T-helper 22 cell (primary cell): ENCODE data around the gene HSD17B2.
"Not testable (repeated sequence)": the region's sequence is repeated elsewhere in the genome, so short reads cannot be mapped to it uniquely, and the experiment has no call there.

Experiments used
- DNase-seq: peaks from one replicate; pipeline ENCODE4 v3.0.0-alpha.2; 2020; ENCODE audit warnings: low read depth

The HSD17B2 gene, protein sequence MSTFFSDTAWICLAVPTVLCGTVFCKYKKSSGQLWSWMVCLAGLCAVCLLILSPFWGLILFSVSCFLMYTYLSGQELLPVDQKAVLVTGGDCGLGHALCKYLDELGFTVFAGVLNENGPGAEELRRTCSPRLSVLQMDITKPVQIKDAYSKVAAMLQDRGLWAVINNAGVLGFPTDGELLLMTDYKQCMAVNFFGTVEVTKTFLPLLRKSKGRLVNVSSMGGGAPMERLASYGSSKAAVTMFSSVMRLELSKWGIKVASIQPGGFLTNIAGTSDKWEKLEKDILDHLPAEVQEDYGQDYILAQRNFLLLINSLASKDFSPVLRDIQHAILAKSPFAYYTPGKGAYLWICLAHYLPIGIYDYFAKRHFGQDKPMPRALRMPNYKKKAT

DNA sequence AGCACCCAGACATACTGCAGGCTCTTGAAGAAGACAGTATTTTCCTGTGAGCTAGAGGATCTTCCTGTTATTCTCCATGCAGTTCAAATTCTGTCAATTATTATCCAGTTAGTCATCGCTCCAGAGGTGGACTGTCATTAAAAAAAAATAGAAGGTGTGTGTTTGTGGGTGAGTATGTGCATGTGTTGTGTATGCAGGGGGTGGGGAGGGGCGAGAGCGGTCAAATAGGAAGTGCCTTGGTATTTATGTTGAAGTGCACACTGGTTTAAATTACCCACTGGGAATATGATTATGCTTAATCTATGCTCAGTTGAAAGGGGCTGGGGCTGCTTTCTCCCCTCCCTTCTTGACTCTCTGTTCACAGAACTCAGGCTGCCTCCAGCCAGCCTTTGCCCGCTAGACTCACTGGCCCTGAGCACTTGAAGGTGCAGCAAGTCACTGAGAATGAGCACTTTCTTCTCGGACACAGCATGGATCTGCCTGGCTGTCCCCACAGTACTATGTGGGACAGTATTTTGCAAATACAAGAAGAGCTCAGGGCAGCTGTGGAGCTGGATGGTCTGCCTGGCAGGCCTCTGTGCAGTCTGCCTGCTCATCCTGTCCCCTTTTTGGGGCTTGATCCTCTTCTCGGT, at the start of gene HSD17B2:
Gene HSD17B2, plus strand, starts transcription at position 273 of the 632 bp plus-strand sequence. Its CDS starts 172 bp downstream, at position 445.
- no peak for DNase-seq

DNA sequence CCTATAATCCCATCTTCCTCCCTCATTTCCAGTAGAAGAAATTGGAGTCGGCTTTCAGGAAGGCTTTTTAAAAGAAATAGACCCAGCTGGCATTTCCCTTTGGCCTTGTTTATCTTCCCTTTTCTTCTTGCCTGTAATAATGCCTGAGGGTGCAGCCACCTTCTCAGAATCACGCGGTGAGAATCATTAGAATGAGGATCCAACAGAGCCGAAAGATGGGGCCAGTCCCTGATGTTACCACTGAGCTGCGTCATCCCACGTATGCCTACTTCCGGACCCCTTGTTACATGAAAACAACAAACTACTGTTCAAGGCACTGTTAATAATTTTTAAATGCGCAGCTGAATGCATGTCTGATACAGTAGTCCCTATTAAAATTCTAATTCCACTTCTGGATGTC, 47.9 kb upstream of the HSD17B2 start:
- no peak for DNase-seq

DNA sequence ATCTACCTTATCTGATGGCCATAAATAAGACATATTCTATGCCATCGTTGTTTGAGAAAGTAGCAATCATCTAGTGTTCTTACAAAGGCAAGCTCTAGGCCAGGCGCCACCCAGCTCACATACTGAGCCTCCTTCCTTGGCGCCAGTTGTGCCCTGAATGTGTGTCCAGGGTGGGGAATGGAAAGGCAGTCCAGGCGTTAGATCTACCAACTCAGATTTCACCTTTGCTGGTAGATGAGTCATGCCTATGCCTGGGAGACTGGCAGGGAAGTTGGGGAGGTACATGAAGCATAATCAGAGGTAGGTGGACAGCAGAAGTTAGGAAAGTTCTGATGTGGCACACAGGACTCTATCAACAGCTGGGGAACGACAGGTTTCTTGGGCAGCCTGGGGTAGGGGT, 47.3 kb upstream of the HSD17B2 start:
- no peak for DNase-seq

DNA sequence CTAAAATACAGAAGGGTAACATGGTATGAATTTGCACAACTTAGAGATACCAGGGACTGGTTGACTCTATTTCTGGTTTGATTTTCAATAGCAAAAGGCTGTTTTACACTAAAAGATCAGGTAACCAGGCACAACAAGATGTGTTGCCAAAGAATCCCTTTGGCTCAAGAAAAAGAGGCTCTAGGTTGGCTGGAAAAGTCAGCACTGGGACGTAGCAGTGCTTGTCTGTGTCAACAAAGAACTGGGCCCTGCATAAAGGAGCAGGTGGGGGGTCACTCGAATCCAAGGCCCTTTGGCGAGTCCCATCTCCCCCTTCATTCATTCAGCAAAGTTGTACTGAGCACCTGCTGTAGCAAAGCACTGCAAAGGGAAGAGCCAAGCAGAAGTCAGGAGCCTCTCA, 42.2 kb upstream of the HSD17B2 start:
- no peak for DNase-seq

DNA sequence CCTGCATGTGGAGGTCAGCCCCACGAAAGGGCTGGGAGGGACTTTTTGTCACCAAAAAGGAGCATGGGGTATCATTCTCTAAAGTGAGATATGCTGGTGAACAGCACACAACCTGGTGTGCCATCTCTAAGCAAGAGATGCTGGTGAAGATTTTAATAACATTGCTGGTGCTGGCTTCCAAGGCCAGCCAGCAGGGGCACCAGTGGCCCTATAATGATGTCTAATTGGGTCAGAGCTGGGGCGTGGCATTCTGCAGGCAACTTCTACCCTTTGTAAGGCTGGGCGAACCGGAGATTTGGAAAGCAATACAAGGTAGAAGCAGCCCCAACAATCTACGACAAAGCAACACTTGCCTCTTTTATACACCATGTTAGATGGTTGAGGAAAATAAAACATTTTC, 40.6 kb upstream of the HSD17B2 start:
- no peak for DNase-seq

DNA sequence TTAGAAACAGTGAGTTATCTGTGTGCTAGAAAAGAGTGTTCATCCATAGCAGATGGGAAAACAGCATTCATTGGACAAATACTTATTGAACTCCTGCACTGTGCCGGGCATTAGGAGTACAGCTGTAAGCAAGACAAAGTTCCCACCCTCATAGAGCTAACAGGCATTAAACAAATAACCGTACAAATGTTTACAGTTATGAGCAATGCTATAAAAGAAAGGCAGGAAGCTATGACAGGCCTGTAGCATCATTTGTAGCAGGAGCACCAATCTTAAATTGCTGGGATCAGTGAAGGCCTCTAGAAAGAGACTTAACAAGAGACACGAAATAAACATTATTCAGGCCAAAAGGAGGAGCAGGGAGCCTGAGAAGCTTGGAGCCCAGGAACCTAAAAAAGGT, 39.4 kb upstream of the HSD17B2 start:
- no peak for DNase-seq

DNA sequence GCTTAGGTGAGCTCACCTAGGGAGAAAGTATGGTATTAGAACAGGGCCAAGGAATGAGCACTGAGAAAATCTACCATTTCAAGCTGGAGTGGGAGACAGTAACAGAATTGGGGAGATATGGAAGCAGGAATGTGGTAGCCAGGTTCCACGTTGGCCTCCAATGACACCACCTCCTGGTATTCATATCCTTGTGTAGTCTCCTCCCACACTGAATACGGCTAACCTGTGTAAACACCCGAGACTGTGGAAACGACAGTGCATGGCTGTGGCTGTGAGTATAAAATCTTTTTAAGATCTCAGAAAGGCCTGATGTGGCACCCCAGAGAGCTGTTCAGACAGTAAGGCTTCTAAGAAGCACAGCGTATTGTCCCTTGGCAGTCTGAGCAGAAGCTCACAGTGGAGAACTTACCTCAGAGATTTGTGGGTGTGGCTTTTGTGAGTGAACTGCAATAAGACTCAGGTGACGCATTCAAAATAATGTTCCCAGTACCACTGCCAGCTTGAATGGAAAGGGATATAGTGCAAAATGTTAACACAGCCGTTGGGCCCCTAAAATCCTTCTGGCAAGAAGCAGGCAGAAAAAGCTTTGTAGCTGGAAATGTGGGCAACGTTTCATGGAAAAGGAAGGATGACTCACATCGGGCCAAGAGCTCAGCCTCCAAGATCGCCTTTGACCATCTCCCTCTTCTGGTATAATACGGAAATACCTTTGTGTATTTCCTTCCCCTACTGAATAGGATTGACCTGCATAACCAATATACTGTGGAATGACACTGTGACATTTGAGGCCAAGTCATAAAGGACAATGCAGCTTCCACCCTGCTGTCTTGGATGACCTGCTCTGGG, 38.2 kb upstream of the HSD17B2 start:
- no peak for DNase-seq

DNA sequence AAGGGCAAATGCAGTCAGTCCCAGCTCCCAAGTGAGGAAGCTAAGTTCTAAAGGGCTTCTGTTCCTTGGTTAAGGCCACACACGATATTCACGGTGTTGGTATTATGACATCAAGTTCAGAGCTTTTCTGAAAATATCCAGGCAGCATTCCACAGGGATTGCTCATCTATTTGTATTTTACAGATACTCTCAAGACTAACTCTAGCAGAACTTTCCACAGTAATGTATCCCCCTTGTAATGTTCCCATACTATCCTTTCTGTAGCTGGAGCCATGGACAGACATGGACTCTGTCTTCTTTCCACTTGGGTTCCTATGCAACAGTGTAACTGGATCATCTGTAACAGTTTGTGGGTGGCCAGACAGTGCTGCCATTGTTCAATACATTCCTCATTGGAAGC, 37.3 kb upstream of the HSD17B2 start:
- DNase-seq = no peak

DNA sequence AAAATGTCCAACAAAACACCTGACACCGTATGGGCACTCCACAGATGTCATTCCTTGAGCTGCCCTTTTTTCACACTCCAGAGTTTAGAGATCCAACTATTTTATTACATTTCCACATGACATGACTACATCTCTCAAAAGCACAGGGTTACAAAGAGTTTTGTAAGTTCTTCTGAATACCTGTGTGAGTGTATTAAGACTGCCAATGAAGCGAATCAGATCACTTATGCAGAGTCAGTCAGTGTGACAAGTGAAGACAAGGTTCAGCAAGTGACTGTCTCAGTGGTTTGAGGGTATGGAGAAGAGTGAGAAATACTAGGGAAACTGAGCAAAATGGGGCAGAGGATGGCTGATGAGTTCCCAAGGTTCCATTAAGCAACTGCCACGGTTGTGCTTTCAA, 32.2 kb upstream of the HSD17B2 start:
- no peak for DNase-seq

DNA sequence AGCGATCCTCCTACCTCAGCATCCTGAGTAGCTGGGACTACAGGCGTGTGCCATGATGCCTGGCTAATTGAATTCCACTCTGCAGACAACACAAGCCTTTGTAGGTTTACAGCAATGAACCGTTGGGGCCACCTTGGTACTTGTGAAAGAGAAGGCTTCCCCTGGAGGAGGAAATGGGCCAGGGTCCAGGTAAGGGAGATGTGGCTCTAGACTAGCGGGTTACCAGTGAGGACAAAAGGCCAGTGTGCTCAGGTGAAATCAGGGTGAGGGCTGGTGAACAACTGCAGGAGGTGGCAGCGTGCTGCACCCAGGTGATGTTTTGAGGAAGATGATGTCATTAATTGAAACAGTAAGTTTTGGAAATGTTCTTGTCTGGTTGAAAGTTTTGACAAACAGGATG, 30.5 kb upstream of the HSD17B2 start:
- no peak for DNase-seq

DNA sequence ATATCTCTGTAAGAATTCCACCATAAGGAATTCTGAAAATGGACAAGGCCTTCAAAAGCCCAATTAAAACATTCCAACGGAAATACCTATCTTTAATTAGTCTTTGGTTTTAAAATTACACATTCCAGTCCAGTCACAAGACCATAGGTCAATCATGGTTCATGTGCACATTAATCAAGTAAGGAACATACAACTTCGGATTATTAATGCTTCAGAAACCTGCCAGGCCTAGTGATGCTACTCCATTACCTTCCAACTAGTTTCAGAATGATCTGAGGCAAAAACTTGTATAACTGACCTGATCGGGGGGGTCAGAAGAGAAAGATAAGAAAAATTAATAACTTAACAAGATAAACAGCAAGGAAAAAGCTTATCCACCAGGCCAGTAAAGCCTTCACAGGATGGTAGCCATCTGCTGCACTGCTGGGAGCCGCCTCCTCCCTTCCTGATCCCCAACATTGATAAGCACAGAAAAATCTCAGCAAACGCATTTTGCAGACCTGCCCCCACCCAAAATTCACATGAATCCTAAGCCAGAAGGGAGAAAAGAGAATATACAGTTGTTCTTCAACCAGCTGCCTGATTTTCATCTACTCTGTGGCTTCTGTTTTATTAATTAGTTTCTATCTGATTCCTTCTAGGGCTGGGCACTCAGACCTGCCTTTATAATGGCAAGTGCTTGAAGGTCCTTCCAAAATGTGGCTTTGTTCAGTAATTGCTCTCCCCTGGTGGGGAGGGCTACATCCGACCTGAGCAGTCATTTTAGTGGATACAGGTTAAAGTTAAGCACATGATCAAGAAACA, 29.8 kb upstream of the HSD17B2 start:
- DNase-seq = no peak

DNA sequence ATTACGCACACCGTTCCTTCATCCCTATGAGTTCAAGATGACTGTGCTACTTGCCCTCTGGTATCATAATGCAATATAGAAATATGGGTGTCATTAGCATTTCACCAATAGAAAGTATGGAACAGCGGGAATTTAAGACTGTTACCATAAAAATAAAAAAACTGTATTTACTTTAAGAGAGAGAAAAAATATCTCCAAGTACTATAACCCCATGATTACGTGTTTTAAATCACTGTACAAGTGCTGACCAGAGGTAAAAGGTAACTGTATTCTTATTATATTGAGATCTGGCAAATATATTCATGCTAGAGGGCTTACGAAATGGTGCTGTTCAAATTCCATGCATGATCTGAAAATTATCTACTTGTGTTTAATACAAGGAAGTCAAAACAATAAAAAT, 29.0 kb upstream of the HSD17B2 start:
- DNase-seq = no peak

DNA sequence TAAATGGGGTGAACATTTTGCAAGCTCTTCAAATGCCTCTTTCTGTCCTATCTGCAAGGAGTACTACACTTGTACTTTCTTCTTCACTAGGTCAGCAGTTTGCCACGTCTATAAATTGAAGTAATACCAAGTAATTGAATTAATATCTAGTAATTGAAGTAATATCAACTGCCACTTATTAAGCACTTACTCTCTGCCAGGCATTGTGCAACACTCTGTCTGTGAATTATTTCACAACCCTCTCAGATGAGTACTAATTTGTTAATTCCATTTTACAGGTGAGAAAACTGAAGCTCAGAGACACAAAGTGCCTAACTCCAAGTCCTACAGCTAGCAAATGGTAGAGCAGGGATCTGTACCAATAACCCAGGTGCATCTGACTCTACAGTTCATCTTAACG, 27.9 kb upstream of the HSD17B2 start:
- no peak for DNase-seq

DNA sequence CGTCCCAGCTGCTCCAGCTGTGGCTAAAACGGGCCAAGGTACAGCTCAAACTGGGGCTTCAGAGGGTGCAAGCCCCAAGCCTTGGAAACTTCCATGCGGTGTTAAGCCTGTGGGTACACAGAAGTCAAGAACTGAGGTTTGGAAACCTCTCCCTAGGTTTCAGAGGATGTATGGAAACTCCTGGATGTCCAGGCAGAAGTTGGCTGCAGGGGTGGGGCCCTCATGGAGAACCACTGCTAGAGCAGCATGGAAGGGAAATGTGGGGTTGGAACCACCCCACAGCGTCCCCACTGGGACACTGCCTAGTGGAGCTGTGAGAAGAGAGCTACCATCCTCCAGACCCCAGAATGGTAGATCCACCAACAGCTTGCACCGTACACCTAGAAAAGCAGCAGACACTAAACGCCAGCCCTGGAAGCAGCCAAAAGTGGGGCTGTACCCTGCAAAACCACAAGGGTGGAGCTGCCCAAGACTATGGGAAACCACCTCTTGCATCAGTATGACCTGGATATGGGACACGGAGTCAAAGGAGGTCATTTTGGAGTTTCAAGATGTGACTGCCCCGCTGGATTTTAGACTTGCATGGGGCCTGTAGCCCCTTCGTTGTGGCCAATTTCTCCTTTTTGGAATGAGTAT, 26.0 kb upstream of the HSD17B2 start:
- no peak for DNase-seq

DNA sequence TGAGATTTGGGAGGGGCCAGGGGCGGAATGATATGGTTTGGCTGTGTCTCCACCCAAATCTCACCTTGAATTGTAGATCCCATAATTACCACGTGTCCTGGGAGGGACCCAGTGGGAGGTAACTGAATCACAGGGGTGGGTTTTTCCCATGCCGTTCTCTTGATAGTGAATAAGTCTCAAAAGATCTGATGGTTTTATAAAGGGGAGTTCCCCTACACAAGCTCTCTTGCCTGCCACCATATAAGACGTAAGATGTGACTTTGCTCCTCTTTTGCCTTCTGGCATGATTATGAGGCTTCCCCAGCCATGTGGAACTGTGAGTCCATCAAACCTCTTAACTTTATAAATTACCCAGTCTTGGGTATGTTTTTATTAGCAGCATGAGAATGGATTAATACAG, 25.3 kb upstream of the HSD17B2 start:
- DNase-seq = not testable (repeated sequence)

DNA sequence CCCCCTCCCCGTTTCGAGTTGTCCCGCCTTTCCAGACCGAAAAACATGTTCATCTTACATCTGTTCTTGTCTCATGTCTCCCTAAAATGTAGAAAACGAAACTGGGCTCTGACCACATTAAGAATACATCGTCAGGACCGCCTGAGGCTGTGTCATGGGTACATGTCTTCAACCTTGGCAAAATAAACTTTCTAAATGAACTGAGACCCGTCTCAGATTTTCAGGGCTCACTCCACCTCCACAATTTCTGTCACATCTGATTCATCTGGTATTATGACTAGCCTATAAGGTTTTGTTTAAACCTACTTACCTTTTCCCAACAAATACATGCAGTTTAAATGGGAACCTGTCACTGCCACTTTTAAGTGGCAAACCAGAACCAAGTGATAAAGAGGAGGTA, 24.4 kb upstream of the HSD17B2 start:
- no peak for DNase-seq

DNA sequence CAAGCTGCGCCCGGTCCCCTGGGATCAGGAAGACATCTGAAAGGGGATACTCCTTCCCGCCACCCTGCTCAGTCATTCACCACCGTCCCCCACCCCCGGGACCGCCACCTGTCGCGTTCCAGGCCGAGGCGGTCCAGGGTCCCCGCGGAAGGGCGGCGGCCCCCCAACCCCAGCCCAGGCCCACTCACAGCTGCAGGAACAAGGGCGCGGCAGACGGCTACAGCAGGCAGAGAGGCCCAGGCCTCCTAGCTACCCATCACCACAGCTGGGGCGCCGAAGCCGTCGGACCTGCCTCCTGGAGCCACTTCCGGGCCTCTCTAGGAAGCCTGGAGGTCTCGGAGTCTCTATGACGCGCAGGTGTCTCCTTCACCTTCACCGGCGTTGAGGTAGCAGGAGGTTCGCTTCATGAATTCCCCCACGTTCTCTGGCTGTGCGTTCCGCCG, 23.8 kb upstream of the HSD17B2 start, which contains the start of gene SDR42E1:
Gene SDR42E1, minus strand, starts transcription at position 272 of the 443 bp plus-strand sequence. CDS start 10,612 bp downstream, outside the sequence.
- DNase-seq = peak; percentile 20

DNA sequence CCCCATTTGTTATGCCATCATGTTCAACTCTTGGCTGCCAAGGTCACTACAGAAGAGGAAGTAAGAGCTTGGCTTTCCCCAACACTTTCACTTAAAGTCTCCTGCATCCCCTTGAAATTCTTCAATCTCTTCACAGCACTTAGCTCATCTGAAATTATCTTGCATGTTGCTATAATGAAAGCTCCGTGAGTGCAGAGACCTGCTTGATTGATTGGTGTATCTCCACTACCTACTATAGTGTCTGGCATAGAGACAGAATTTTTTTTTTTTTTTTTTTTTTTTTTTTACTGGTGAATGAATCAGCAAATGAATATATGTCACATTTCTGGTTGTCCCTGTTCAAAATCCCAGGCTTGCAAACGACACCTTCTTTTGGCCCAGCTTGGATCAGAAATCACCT, 21.9 kb upstream of the HSD17B2 start:
- no peak for DNase-seq

DNA sequence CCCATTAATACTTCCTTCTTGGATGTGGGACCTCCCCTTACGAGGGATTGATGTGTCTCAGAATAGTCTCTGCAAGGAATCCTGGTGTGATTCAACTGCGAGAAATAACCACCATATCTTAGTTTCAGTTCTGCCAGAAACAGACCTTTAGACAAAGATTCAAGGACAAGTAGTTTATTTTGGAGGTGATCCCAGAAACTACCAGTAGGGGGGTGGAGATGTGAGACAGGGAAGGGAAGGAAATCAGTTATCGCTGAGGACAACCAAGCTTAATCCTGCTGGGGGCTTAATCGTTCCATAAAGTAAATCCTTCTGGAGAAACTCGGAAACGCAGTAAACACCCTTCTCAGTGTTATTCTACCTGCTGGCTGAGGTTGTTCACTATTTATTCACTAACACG, 18.8 kb upstream of the HSD17B2 start:
- no peak for DNase-seq

DNA sequence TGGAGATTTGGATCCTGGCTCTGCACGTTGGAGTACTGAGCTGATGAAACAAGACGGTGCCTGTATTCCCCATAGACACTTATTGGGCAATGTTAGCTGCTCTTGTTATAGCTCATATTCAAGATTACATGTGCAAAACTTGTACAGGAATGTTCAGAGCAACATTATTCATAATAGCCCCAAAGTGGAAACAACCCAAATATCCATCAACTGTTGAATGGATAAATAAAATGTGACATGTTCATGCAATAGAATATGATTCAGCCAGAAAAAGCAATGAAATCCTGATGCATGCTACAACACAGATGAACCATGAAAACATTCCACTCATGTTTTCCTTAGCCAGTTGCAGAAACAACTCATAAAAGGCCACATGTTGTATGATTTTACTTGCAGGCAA, 18.1 kb upstream of the HSD17B2 start:
- DNase-seq = no peak

DNA sequence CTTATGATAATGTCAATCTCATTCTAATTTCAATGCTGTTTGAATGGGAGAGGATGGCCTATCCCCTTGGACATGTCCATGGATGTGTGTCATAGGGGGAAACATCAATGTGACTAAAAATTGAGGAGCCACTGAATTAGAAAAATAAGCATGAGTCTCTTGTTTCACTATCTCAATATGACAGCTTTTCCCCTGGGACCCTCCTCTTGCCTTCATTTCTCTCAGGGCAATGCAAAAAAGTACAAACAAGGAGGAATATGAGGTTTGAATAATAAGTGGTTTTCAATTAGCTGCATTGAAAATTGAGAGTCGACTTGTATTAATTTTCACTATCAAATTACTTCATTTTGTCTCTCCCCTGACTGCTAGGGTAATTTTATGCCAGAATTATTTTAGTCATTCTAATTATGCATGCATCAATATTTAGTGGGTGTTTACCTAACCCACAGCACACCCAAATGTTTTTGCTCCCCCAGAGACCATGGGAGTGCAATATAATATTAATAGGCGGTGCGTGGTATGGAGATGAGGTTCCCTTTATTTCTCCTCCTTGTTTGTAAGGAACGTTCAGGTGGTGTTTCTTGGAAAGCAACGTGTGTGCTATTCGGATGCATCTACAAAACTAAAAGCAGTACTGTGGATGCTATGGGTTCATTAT, 17.0 kb upstream of the HSD17B2 start:
- no peak for DNase-seq
